HG02885 (cell line): Measurements from ENCODE around the gene MIP.
A peak's percentile ranks its signal among the peaks of the same experiment; 100 is the strongest.
"Not testable (repeated sequence)": the region's sequence is repeated elsewhere in the genome, so short reads cannot be mapped to it uniquely, and the experiment has no call there.

Source experiments
- ATAC-seq: cut with Tn5 transposase; IDR thresholded peaks from one replicate; pipeline ENCODE4 v1.9.1; 2021; ENCODE audit warnings: mild to moderate bottlenecking; ENCODE audit not compliant: unreplicated experiment, poor library complexity

The MIP gene

DNA sequence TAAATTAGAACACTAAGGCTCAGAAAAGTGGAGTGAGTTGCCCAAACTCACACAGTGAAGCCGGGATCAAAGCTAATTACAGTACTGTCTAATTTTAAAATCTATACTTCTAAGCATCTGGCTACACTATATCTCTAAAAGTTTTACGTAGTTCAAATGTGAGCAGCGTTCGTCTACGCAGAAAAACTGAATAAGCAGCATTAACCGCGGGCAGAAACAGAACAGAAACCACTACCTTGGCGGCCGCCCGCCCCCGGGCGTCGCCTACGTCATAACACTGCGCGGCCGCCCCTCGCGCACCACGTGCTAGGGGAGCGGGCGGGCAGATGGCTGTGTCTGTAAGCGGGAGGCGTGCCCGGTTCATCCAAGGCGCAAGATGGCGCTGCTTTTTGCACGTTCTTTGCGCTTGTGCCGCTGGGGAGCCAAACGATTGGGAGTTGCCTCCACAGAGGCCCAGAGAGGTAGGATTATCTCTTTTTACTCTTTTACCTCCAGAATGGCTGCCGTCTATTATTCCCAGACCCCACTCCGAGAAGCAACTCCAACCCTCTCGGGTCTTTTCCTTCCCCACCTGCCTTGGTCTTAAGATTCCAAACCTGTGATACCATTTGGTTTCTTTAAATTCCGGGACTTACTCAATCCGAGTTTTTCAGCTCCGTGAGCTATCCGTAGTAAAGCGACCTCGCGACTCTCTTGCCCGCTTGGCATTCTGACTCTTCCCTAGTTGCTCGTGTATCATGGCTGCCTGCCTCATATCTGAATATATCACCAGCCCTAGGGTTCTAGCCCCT lies 14.0 kb upstream of the MIP start, which contains the start of gene SPRYD4:
SPRYD4 (plus strand) TSS at position 363 of the 791 bp plus-strand sequence; CDS start at position 377, 14 bp downstream.
- ATAC-seq: peak; percentile 93

GRCh38 chr12:56462565-56462964 lies 8.1 kb upstream of the MIP start:
- ATAC-seq: no peak

- ATAC-seq: no peak
These were observed 7.0 kb upstream of the MIP start for GRCh38 chr12:56461235-56462159.

- no peak for ATAC-seq
These were observed 3.4 kb upstream of the MIP start for GRCh38 chr12:56457817-56458216.

- no peak for ATAC-seq
These were observed 3.3 kb downstream of the MIP start for GRCh38 chr12:56451147-56451546.

GRCh38 chr12:56450241-56450640 lies 4.2 kb downstream of the MIP start:
- ATAC-seq: no peak

GRCh38 chr12:56449622-56449984 lies 4.9 kb downstream of the MIP start:
- no peak for ATAC-seq

DNA sequence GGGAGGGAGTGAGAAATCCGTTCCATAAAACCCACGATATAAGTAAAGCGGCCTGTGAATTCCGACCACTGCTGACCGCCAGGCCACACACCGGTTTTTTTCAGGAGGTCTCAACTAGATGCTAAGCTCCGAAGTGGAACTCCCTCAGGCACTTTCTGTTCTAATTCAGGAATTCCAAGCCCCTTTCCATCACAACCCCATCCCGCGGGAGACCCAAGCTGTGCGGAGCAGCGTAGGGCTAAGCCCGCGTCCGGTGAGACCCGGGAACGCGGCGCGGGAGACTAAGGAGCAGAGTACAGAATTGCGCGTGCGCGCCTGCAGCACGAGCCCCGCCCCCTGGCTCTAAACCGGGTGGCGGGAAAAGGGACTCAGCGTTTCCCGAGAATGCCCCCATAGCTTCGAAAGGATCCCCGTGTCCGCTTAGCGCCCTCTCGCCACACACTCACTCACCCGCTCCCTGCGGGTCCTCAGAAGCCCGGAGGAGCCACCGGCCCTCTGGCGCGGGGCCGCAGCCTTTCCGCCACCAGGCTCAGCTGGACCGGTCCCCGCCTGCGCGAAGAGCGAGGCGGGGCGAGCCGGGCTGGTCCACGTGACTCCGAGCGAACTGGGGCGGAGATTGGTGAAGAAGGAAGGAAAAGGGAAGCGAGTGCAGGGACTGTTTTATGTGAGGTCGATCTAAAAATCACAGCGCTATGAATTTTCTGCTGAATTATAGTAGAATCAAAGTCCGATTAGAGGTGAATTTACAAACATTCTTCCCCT lies 5.4 kb downstream of the MIP start, which contains the start of gene TIMELESS:
TIMELESS (minus strand) TSS at position 567 of the 762 bp plus-strand sequence. CDS start 15,256 bp downstream, outside the sequence.
- peak; percentile 97 for ATAC-seq

DNA sequence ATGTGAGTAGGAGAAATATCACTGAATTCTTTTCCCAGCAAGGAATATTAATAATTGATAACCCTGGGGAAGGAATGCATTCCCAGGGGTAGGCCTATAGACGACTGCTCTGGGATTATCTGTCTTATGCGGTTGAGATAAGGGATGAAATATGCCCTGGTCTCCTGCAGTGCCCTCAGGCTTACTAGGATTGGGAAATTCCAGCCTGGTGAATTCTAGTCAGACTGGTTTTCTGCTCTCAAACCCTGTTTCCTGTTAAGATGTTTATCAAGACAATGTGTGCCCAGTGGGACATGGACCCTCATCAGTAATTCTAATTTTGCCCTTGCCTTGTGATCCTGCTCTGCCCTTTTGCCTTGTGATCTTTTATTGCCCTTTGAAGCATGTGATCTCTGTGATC lies 11.2 kb downstream of the MIP start:
- ATAC-seq: not testable (repeated sequence)

GRCh38 chr12:56437430-56438176 lies 16.9 kb downstream of the MIP start:
- ATAC-seq: no peak

DNA sequence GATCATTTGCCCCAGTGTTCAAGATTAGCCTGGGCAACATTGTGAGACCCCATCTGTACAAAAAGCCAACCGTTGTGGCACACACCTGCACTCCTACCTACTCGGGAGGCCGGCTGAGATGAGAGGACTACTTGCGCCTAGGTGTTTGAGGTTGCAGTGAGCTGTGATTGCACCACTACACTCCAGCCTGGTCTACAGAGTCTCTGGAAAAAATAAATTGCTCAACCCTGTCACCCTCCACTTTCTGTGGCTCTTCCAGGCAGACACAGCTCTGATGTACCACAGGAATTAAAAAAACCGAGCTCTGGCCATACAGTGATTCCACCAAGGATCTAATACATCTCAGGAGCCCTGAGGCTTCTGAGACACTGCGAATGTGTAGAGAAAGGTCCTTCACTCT lies 19.6 kb downstream of the MIP start:
- no peak for ATAC-seq

GRCh38 chr12:56431850-56432249 lies 22.6 kb downstream of the MIP start:
- no peak for ATAC-seq

- ATAC-seq: no peak
These were observed 23.2 kb downstream of the MIP start for GRCh38 chr12:56431288-56431687.

GRCh38 chr12:56425940-56426438 lies 28.5 kb downstream of the MIP start:
- ATAC-seq: no peak

- no peak for ATAC-seq
These were observed 29.3 kb downstream of the MIP start for GRCh38 chr12:56425193-56425592.

GRCh38 chr12:56420411-56420810 lies 34.0 kb downstream of the MIP start:
- no peak for ATAC-seq

DNA sequence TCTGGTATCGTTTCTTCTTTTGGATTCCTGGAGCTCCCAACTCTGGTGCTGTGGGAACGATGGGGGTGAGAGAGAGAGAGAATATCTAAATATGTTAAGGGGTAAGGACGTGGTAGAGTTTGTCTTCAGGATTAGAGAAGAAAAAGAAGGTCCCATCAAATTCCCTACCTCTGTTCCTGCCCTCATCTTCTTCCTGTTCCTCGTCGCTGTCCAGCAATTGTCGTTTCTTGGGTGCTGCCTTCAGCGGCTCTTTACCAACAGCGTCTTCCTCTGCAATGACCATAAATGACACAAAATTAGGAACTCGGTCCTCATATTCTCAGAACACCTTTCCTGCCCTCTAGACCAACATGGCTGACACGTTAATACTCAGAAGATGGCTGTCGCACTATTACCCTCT lies 36.7 kb downstream of the MIP start:
- no peak for ATAC-seq

DNA sequence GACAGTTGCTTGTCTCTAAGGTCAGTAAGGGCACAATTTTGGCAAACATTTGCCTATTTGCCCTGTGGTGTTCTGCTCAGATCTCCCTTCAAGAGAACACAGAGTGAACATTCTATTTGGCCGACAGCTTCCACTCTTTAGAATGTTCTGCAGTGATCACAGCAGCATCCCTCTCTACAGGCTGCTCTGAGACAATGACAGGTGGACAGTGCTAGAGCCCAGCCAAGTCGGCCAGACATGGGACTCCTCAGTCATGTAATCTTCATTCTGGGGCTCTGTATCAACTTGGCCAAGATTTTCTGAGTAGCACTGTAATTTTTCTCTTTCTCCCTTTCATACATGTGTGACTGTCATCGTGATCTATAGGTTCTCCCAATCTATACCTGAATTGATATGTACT lies 40.1 kb downstream of the MIP start:
- ATAC-seq: no peak

- no peak for ATAC-seq
These were observed 41.1 kb downstream of the MIP start for GRCh38 chr12:56413392-56413791.
